ENCODE results near the gene CACNA1G.

CACNA1G gene

DNA sequence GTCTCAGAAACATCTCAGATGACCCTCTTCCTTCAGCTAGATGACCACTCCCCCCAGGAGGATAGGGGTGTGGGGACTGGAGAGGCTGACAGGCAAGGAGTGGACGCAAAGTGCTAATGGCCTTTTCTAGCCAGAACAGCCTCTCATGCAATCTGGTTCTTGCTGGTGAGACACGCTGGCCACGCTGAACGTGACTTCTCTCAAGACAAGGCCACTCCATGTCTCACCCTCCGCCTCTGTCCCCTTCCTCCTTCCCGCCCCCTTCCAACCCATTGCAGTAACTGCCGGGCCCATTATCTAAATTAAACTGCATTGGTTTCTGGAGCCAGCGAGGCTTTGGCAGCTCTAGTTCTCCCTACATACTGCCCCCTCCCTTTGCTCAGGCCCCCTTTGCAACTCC lies 9.5 kb downstream of the CACNA1G start:
- no peak for DNase-seq

DNA sequence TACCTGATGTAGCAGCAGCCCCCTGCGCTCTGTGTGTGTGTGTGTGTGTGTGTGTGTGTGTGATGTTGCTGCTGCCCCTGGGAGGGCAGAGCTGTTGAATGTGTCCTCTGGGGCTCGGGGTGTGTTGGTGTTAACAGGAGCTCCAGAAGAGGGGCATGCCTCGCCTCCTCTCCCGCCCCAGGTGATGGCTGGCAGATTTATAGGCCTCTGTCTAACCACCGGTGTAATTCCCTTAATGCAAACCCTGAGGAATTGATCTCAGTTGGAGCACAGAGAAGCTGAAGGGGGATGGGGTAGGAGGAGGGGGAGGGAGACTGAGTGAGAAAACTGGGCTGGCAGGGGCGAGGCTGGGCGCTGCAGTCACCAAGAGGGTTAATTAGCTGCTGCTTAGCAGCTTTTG lies 10.0 kb downstream of the CACNA1G start:
- DNase-seq = no peak

DNA sequence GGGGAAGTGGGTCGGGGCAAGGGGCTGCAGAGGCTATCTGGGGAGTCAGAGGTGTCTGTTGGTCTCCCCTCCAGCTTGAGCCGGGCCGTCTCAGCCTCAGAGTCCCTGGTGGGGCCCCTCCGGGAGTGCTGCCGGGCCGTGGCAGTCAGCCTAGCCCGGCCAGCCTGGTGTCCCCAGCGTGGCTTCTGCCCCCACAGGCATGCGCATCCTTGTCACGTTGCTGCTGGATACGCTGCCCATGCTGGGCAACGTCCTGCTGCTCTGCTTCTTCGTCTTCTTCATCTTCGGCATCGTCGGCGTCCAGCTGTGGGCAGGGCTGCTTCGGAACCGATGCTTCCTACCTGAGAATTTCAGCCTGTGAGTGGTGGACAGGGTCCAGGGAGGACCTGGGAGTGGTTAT lies 11.2 kb downstream of the CACNA1G start:
- no peak for DNase-seq

DNA sequence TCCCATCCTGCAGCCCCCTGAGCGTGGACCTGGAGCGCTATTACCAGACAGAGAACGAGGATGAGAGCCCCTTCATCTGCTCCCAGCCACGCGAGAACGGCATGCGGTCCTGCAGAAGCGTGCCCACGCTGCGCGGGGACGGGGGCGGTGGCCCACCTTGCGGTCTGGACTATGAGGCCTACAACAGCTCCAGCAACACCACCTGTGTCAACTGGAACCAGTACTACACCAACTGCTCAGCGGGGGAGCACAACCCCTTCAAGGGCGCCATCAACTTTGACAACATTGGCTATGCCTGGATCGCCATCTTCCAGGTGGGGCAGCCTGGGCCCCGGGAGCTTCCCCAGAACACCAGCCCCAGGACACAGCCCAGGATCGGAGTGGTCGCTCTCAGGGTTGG lies 12.0 kb downstream of the CACNA1G start:
- no peak for DNase-seq

DNA sequence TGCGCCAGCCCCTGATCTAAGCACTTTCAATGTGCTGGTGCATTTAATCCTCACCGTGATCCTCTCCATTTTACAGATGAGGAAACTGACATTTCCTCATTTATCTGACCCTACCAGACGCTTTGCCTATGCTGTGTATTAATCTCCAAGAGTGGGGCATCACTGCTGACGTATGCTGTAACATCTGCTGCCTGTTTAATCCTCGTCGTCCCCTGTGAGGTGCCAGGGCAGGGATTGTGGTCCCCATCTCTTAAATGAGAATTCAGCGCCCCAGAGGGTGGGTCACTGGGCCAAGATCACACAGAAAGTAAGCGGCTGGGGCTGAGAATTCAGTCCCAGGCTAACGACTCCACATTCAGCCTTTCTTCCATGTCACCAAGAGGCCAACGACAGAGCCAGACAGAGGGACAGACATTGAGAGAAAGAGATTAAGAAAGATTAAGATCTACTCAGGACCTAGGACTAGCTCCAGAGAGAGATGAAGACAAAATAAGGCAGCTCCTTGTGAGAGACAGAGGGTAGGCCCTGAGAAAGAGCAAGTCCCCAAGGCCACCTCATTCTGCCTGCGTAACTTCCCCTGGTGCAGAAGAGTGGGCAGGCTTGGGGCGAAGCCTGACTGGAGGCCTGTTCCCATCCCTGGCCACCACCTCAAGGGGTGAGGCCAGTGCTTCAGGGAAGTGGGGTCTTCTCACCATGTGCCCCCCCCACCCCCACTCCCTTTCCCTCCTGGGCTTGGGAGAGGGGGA lies 13.5 kb downstream of the CACNA1G start:
- DNase-seq = no peak

DNA sequence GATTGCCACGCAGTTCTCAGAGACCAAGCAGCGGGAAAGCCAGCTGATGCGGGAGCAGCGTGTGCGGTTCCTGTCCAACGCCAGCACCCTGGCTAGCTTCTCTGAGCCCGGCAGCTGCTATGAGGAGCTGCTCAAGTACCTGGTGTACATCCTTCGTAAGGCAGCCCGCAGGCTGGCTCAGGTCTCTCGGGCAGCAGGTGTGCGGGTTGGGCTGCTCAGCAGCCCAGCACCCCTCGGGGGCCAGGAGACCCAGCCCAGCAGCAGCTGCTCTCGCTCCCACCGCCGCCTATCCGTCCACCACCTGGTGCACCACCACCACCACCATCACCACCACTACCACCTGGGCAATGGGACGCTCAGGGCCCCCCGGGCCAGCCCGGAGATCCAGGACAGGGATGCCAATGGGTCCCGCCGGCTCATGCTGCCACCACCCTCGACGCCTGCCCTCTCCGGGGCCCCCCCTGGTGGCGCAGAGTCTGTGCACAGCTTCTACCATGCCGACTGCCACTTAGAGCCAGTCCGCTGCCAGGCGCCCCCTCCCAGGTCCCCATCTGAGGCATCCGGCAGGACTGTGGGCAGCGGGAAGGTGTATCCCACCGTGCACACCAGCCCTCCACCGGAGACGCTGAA lies 15.2 kb downstream of the CACNA1G start:
- DNase-seq = no peak

DNA sequence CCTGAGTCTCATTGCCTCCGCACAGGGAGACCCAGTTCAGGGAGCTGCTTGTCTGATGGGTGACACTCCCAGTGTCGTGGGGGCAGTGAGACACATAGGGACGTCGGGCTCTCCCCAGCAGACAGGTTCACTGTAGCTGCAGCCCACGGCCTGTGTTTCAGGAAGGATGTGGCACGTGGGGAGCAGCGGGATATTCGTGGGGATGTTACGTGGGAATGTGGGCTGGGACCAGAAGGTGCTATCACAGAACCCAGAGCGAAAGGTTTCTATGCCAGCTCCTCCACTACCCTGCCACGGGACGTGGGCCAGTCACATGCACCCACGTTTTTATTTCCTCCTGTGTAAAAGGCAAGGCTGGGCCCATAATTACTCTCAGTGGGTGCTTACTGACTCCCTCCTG lies 16.3 kb downstream of the CACNA1G start:
- no peak for DNase-seq

DNA sequence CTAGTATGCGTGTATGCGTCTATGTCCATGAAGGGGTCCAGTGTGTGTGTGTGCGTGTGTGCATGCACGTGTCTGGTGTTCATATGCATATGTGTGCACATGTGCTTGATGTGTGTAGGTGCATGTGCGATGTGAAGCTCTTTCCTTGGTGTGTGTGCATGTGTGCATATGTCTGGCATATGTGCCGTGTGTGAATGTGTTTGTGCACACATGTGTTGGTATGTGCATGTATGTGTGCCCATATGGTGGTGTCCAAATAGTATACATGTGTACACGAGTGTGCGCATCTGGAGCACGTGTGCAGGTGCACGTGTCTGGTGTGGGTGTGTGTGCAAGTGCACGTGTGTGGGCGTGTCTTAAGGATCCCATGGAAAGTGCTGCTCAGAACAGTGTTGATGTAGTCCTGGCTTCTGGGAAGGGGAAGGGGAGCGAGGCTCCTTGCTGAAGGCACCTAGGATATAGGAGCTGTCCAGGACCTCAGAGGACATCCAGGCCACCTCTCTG lies 17.0 kb downstream of the CACNA1G start:
- no peak for DNase-seq

DNA sequence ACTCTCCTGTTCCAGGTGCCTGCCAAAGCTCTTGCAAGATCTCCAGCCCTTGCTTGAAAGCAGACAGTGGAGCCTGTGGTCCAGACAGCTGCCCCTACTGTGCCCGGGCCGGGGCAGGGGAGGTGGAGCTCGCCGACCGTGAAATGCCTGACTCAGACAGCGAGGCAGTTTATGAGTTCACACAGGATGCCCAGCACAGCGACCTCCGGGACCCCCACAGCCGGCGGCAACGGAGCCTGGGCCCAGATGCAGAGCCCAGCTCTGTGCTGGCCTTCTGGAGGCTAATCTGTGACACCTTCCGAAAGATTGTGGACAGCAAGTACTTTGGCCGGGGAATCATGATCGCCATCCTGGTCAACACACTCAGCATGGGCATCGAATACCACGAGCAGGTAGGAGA lies 17.7 kb downstream of the CACNA1G start:
- no peak for DNase-seq

DNA sequence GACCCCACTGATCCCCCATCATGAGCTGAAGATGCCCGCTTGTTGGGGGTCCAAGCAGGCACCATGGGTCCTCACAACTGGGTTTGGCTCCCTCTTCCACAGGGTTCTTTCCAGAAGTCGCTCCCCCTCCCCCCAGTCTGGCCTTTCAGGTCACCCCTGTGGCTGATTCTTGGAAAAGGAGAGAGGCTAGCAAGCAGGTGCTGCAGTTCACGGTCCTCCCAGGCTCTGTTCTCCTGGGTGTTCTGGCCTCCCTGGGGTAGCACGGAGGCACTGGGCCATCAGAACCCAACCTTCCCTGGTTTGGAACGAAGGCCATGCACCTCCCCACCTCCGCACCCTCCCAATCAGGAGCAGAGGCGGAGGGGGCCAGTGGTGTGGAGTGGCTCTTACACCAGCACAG lies 18.9 kb downstream of the CACNA1G start:
- no peak for DNase-seq

DNA sequence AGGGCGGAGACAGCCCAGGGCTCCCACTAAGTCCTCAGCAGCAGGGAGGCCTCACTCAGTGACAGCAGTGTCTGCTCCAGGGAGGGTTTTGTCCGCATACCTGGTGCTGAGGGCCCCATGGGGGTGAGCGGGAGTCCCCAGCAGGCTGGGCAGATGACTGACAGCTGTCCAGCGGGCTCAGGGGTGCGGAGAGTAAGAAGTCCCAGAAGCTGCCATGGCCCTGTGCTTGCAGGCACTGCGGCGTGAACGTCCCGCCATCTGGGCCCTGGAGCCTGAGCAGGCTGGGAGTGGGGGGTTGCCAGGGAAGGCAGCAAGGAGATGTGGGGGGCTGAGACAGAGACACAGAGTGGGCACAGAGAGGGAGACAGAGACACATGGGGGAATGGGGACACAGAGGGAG lies 20.1 kb downstream of the CACNA1G start:
- DNase-seq = no peak

DNA sequence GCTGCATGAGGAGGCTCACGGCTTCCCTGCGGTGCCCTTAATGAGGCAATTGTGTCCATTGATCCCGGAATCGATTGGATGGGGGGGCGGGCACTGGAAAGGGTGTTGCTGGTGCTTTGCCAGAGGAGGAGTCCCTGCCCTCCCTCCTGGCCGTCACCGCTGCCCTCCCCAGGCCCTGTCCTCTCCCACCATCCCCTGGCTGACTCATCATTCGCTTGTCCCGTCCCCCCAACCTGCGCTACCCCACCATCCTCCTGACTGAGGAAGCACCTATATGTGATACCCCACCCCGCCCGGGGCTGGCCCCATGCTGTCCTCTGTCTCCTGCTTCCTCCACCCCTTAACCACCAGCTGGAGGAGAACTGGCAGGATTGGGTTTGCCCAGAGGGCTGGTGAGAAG lies 20.8 kb downstream of the CACNA1G start:
- no peak for DNase-seq

DNA sequence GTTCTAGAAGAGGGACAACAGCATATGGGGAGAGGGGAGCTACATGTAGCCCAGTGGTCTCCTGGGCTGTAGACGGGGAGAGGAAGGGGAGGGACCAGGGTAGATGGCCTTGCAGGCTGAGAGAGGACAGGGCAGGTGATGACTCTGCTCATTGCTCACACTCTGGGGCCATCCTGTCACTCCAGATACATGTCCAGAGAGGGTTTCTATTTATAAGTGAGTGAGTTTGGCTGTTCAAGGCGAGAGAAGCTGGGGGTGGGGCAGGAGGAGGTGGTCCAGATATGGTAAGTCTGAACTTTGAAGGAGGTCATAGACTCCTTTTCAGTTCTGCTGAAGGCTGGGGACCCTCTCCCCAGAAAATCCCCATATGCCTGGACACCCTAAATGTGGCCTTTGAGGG lies 22.2 kb downstream of the CACNA1G start:
- no peak for DNase-seq

DNA sequence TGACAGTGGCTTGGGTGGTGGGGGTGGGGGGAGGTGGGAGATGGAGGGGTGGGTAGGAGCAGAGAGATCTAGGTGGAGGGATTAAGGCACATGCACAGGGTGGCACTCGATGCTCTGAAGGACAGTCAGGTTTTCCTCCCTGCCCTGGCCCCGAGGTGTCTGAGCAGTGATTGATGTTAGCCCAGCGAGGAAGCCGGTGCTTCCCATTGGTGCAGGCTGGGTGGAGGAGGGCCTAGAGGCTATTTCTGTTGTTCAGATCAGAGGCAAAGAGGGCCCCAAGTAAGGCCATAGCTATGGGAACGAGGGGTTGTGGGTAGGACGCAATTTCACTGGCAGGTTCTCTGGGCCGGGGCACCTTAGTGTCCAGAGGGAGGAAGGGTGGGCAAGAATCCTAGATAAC lies 23.1 kb downstream of the CACNA1G start:
- DNase-seq = no peak

DNA sequence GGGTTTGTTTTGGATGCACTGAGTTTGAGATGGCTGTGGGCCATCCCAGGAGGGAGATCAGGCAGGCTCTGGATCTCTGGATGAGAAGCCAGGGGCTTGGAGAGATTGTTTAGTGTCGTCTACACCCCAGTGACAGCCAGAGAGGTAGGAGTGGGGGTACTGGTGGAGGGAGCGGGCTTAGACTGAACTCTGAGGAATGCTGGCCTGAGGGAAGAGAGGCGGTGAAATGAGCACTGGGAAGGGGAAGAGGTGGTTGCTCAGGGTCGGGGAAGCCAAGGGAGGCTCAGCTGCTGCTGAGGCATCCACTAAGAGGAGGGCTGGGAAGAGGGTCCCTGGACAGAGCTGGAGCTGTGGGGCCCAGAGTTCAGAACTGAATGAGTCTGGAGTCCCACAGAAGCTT lies 23.6 kb downstream of the CACNA1G start:
- DNase-seq = no peak

DNA sequence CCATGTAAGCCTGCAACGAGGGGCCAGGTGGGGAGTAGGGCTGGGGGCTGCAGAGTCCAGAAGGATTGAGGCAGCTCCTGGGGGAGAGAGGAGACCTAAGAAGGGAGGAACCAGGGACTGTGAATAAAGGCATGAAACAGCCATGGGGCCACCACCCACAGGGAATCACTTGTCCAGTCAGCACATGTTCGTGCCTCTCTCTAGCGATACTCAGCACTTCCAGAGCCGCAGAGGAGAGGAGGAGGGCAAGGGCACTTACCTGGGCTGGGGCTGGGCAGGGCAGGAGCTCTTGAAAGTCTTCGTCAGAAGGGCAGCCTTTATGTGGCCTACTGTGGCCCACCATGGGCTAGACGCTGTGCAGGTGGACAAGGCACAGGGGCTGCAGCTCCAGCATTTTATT lies 24.2 kb downstream of the CACNA1G start:
- no peak for DNase-seq

DNA sequence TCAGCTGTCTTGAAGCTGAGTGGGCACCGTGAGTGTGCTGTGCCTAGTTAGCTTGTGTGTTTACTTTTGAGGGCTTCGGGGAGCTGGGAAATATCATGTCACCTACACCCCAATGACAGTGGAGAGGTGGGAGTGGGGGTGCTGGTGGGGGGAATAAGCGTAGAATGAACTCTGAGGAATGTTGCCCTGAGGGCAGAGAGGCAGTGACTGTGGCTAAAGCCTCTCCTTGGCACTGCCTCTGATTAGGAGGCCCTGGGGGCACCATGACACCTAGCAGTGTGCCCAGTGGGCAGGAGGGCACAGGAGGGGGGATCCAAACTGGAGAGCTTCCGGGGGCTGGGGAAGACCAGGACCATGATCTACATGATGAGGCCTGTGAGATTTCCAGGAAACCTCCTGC lies 24.8 kb downstream of the CACNA1G start:
- DNase-seq = no peak

DNA sequence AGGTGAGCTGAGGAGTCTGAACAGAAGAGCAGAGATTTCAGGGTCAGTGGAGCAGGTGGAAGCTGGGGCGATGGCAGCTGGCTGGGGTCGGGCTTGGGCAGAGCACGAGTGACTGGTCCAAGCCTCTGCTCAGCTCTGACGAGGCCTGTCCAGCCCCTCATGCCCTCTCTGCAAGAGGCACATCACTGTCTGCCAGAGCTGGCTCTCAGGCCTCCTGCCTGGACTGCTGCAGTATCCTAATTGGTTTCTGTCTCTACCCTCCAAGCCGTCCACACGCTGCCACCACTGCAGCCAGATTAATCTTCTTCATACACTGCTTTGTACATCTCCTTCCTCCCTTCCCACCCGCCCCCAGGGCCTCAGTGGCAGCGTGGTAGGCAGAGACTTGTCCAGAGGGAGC lies 25.4 kb downstream of the CACNA1G start:
- no peak for DNase-seq

DNA sequence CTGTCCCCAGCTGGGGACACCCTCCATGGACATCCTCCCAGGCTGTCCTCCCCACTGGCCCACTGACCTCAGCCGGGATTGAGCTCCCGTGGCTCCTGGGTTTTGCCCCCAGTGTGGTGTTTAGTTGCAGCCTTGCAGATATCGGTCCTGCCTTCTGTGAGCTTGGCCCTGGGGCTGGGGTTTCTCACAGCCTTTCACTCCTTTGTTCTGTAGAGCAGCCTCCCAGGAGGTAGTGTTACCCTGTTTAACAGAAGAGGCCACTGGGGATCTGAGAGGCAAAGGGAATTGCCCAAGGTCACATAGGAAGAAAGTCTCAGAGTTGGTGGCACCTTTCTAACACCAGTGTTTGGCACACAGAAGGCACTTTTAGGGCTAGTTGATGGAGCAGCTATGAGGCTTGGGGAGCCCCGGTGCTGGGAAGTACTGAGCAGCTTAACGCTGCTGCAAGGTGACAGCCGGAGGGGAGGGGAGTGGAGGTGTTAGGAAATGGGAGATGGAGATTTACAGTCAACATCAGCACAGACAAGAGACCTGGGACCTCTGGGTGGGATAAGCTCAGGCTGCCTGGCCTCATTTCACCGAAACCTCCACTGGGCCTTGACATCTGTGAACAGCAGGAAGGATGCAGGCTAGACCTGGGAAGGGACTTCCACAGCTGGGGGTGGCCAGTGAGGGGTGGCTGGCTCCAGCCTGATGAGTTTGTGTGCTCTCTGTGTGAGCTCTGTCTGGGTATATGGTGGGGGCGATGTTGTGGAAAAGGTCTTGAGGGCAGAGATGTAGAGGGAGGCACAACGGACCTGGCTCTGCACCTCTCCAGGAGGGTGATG lies 26.1 kb downstream of the CACNA1G start:
- DNase-seq = no peak

DNA sequence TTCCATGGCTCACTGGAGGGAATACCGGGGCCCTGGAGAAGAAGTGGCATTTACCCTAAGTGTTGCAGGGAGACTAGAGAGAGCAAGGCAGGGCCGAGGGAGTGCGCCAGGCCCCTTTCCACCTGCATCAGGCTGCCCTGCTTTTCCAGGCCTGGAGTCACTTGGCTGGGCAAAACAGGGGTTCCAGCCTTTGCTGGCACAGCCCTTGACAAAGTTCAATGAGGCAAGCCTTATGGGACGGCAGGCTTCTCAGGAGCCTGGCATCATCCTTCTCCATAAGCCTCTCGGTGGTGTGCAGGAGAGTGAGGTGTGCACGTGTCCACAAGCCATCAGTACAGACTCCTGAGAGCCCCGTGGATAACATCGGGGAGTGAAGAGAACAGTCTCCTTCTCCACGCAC lies 27.1 kb downstream of the CACNA1G start:
- DNase-seq = no peak

DNA sequence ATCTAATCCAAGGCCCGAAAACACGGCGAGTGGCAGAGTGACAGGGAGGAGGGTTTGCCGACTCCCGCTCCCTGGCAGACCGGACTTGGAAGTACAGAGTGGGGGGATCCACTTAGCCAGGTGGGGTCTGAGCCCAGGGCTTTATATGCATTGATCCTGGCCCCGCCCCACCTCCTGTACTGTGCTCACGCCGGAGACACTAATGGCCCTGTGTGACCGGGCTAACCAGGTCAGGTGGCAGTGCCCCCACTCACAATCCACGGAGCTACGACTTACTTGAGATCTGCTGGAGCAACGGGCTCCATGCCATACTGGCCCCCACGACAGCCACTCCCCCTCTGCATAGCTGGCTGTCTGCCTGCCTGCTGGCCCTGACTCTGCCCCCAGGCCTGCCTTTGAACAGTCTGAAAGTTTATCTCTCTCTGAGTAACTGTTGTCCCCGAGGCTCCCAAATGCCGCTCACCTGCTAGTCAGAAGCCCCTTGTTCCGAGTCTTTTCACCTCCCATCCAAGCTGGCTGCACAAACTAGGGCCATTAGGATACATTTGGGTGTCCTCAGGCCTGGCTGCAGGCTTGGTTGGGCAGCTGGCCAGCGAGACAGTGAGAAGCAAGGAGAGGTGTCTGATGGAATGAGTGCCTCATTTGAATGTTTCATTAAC lies 28.0 kb downstream of the CACNA1G start:
- no peak for DNase-seq

DNA sequence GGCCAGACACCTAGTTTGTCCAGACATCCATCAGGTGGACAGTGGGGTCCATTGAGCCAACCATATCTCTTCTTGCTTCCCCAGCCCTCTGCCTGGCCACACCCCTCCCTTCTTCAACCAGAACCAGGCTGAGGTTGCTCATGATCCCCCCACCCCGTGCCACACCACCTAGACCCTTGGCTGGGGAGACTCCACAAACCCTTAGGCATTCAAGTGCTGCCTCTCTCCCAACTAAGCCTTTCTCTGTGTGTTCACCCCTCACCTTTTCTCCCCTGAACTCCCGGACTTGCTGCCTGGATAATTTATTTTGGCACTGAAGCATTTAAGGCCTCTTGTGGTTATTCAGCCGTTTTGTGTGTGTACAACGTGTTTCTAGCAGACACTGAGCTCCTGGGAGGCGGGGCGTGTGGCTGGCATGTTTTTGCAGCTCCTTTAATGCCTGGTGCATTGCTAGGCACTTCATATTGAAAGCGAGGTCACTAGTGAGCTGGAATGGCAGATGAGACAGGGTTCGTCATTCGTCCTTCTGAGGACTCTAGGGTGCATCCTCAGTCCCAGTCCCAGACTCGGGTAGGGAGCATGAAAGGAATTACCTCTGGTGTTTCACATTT lies 28.7 kb downstream of the CACNA1G start:
- no peak for DNase-seq
